ENCODE measurements around the gene ARMC10. TPM values are rescaled to one million over a fixed set of nuclear protein-coding genes. Genes with fewer than 3 reads are reported as not detected.

ARMC10 gene
- total and polyA plus RNA-seq, 9 of the 15 experiments (the other 6 are each of a cell fraction or from before 2014, with no cell fraction given): 17.0 to 113 (median 72.6) TPM

DNA sequence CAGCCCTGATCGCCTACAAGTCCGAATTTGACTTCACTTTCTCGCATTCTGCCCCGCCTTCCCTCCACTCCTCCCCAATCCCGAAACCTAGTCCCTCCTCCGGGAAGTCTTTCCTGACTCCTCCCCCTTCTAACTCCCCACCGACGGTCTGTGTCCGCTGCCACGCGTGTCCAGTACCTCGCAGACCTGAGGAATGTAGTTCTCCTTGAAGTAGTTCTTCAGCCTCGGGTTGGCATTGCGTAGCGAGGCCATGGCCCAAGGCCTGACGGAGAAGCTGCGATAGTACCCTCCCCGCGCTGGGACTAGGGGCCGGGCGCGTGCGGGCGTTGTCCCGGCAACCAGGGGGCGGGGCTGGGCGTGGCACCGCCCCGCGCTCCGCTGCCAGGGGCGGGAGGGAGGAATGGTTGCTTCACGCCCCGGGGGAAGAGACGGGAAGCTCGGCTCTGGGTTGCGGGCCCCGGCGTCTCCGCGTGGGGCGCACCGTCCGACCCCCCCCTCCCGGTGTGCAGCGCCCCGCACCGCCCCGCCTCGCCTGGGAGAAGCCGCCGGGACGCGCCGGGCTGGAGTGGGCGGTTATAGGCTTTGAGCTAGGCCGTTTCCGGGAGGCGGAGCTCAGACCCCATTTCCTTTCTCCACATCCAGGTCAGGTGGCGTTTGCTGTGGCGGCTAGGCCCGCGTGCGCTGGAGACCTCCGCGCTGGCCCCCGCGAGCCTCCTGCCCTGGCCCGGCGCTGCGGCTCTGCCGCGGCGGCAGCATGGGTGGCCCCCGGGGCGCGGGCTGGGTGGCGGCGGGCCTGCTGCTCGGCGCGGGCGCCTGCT lies at the start of gene ARMC10, which contains the start of gene FBXL13 (continued):
- TF ChIP-seq ZFP30 (CRISPR knock-in tag; IDR thresholded peaks at IDR 0.05; ENCODE audit: borderline replicate concordance) (no peak), MYNN (IDR thresholded peaks at IDR 0.05) (no peak), MYNN (CRISPR knock-in tag; IDR thresholded peaks at IDR 0.05) (no peak), ZNF217 (CRISPR knock-in tag; IDR thresholded peaks at IDR 0.05) (no peak), PHTF2 (CRISPR knock-in tag; IDR thresholded peaks at IDR 0.05) (no peak), E2F3 (CRISPR knock-in tag; IDR thresholded peaks at IDR 0.05) (no peak), NR1H2 (CRISPR knock-in tag; IDR thresholded peaks at IDR 0.05) (no peak), MEF2A (IDR thresholded peaks at IDR 0.05; ENCODE audit: control insufficient read depth, low read depth, low read length) (no peak), ZNF140 (CRISPR knock-in tag; IDR thresholded peaks at IDR 0.05) (no peak), CXXC5 (CRISPR knock-in tag; IDR thresholded peaks at IDR 0.05) (peak; percentile 92), IRF2 (CRISPR knock-in tag; IDR thresholded peaks at IDR 0.05) (no peak), ZNF551 (CRISPR knock-in tag; IDR thresholded peaks at IDR 0.05) (no peak), ZNF124 (CRISPR knock-in tag; IDR thresholded peaks at IDR 0.05) (no peak), TAL1 (IDR thresholded peaks at IDR 0.05) (no peak), PRMT5 (CRISPR knock-in tag; IDR thresholded peaks at IDR 0.05) (no peak), FOXK2 (conservative IDR thresholded peaks at IDR 0.05 in 1 of 2, IDR thresholded peaks at IDR 0.05 in 1 of 2; ENCODE audit: low read depth in 2 of 2) (peak; percentile 46 to 50; a peak in 1 of 4 replicates), EZH2 (IDR thresholded peaks at IDR 0.05; ENCODE audit: borderline replicate concordance, low read depth, low read length) (no peak), GTF3C2 (IDR thresholded peaks at IDR 0.05; ENCODE audit: borderline replicate concordance, extremely low read depth, insufficient read length) (no peak), ZZZ3 (IDR thresholded peaks at IDR 0.05) (no peak), HCFC1 (IDR thresholded peaks at IDR 0.05; ENCODE audit: low read depth, low read length) (peak; percentile 58)
- TF ChIP-seq, protein P1, sequence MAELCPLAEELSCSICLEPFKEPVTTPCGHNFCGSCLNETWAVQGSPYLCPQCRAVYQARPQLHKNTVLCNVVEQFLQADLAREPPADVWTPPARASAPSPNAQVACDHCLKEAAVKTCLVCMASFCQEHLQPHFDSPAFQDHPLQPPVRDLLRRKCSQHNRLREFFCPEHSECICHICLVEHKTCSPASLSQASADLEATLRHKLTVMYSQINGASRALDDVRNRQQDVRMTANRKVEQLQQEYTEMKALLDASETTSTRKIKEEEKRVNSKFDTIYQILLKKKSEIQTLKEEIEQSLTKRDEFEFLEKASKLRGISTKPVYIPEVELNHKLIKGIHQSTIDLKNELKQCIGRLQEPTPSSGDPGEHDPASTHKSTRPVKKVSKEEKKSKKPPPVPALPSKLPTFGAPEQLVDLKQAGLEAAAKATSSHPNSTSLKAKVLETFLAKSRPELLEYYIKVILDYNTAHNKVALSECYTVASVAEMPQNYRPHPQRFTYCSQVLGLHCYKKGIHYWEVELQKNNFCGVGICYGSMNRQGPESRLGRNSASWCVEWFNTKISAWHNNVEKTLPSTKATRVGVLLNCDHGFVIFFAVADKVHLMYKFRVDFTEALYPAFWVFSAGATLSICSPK (IDR thresholded peaks at IDR 0.05; ENCODE audit: borderline replicate concordance): no peak
- TF ChIP-seq, protein P2, sequence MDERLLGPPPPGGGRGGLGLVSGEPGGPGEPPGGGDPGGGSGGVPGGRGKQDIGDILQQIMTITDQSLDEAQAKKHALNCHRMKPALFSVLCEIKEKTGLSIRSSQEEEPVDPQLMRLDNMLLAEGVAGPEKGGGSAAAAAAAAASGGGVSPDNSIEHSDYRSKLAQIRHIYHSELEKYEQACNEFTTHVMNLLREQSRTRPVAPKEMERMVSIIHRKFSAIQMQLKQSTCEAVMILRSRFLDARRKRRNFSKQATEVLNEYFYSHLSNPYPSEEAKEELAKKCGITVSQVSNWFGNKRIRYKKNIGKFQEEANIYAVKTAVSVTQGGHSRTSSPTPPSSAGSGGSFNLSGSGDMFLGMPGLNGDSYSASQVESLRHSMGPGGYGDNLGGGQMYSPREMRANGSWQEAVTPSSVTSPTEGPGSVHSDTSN (CRISPR knock-in tag; IDR thresholded peaks at IDR 0.05; ENCODE audit: low read depth): no peak
- TF ChIP-seq, protein P2 (tag; conservative IDR thresholded peaks at IDR 0.05; ENCODE audit: low read depth): no peak

Data from K562 (cell line).